NCI-H748 (cell line): ENCODE results near the gene ARHGAP8.

Experiments
- DNase-seq: peaks from one replicate; lab custom pipeline; 2025; ENCODE audit not compliant: unreplicated experiment; lab: John Stamatoyannopoulos, UW

Gene ARHGAP8

DNA sequence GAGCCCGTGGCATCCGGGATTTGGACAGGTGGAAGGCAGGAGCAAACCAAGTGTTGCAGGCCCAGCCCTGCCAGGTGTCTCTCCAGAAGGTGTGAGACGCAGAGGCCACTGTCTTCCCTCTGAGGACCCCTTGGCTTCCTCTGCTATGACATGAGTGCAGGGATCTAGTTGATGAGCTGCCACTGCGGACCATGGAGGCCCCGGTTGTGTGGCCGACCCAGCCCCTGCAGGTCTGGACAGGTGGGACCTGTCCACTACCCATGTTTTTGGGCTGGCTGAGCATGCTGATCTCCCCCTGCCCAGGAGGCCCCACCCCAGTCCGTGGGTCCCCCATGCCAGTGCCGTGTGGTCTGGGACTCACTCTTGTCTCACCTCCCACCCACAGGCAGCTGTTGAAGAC is 27.5 kb upstream of the ARHGAP8 start:
- DNase-seq = no peak

DNA sequence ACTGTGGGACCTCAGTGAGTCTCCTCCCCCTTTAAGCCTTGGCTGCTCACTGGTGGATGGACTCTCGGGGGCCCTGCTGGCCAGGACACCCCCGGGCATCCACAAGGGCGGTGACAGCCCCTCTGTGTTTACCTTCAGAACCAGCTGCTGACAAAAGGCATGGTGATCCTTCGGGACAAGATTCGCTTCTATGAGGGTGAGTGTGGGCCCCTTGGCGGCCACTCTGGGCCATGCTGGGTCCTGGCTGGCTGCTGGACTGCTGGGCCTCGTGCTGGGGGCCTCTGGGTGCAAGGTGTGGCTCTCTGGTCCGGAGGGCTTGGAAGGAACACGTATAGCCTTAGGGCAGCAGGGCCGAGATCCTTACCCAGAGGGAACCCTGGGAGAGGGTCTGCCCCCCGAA is 25.9 kb upstream of the ARHGAP8 start:
- DNase-seq = no peak

DNA sequence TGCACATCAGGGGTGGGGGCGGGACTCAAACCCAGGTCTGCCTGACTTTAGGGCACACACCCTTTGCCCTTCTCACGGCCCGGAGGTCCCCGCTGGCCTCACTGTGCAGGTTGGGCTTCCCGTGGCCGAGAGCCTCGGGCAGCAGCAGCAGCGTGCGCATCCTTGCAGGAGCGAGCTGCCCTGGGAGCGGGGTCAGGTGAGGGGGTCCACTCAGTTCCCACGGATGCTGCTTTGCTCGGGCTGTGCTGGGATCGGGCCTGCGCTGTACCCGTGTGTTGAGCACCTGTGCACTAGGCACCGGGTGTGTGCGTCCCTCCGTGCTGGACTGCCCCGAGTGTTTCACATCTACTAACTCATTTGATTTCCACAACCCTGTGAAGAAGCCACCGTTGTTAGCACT is 25.2 kb upstream of the ARHGAP8 start:
- no peak for DNase-seq

DNA sequence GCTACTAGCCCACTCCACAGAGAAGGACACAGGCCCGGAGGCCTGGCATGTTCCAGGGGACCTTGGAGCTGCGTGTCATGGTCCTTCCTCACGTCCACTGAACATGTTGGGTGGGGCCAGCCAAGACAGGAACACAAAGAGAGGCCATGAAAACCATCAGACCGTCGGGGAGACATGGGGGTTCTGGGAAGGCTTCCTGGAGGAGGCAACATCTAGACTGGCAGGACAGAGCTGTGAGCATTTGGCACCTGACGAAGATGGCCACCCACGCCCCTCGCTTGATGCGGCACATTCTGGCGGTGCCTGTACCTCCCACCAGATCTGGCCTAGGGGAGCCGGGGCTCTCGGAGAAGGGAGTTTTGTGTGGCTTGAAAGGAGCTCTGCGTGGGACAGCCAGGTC is 24.7 kb upstream of the ARHGAP8 start:
- no peak for DNase-seq

DNA sequence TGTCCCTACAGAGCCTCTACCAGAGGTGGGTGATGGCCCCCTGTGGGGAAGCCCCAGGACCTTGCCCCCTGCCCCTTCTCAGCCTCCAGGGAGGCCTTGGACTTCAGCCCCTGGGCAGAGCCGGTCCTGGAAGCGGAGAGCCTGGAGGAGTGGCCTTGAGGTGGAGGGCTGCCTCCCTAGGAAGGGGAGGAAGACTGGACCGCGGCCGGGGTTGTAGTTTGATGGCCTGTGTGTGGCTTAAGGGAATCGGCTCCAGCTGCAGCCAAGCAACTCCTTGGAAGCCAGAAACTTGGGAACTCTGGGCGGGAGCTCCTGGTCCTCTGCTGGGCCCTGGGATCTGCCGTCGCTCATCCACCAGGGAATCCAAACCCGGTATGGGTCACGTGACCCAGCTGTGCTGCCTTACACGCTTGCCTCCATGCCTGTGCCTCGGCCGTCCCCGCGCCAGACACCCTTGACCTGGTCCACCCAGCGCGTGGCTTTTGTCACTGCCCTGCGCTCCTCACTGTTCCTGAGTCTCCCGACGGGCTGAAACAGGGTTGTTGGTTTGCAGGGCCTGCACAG is 23.5 kb upstream of the ARHGAP8 start:
- DNase-seq = no peak

DNA sequence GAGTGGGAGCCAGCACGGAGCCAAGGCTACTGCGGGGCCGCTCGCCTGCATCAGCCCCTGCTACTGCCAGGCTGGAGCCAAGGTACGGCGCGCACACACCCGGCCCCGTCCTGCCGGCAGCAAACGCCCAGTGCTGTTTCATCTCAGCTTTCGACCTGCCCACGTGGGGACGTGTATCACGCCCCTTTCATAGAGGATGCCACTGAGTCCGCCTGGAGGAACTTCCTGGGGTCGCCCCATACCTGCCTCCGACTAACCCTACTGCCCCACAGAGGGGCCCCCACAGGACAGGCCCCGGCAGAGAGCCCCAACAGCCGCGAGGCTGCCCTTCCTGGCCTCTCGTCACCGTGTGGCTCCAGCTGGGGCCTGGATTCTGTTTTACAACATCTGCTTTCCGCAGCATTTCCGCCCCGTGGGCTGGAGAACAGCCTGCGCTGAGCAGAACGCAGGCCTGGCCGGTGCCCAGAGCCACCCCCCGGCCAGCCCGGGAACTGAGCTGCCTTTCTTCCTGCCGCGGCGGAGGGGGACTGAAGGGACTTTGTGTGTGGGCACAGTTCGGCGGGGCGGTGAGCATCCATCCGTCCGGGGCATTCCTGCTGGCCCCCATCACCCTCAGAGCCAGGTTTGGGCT is 22.9 kb upstream of the ARHGAP8 start:
- no peak for DNase-seq

DNA sequence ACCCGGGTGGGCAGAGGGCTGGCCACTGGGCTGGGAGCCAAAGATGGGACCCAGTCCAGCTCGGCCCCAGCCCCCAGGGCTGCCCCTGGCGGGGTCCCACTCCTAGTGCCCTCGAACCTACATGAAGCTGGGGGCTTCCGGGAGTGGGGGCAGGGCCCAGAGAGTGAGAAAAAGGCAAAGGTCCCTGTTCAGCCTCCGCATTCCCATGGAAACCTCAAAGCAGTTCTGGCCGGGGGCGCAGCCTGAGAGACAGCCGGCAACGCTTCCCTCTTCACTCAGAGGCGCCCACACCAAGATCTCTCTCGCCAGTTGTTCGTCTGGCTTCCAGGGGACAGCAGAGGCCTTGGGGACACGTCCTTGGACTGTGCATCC is 22.4 kb upstream of the ARHGAP8 start:
- no peak for DNase-seq

DNA sequence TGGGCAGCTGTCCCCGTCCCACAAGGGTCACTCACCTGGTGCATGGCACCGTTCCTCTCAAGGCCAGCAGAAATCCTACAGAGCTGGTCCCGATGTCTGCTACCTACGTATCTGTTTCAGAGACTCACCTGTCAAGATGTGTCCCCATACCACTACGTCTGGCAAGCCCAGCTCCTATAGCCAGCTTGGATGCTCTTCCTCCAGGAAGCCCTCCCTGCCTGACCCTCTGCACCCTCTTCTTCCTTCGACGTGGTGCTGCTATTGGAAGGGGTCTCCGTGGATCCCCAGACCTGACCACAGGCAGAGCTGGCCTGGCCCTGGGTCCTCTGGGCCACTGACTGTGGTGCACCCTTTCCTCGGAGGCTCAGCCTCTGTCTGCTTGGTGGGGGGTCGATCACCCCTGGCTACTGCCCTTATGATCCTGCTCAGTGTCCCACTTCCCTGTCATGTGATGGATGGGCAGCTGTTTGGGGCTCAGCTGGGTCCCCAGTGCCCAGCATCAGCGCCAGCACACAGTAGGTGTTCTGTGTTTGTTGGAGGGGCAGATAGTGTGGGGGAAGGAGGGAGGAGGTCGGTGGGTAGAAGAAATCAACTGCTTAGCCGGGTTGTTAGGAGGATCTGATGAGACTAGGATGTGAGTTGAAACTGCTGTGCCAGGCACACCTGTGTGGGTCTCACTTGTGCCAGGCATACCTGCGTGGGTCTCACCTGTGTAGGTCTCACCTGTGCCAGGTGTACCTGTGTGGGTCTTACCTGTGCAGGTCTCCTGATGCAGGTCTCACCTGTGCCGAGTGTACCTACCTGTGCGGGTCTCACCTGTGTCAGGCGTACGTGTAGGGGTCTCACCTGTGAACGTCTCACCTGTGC is 21.7 kb upstream of the ARHGAP8 start:
- DNase-seq = no peak

DNA sequence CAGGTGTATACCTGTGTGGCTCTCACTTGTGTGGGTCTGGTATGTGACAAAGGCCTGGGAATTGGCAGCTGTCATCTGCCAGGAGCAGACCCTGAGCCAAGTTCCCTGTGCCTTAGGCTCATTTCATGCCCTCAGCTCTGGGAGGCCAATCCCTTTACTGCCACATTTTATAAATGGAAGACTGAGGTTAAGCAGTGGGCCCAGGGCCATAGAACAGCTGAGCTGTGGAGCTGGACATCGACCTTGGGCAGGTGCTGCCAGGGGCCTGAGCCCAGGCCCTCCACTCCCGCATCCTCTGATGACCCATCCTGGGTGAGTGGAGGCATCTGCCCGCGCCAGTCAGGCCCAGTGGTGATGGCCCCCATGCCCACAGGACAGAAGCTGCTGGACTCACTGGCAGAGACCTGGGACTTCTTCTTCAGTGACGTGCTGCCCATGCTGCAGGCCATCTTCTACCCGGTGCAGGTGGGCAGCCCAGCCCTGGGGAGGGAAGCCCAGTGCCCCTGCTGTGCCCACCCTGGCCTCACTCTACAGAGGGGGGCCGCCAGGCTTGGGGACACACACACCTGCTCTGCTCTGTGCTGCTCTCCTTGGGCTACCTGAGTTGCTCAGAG is 20.9 kb upstream of the ARHGAP8 start:
- no peak for DNase-seq

DNA sequence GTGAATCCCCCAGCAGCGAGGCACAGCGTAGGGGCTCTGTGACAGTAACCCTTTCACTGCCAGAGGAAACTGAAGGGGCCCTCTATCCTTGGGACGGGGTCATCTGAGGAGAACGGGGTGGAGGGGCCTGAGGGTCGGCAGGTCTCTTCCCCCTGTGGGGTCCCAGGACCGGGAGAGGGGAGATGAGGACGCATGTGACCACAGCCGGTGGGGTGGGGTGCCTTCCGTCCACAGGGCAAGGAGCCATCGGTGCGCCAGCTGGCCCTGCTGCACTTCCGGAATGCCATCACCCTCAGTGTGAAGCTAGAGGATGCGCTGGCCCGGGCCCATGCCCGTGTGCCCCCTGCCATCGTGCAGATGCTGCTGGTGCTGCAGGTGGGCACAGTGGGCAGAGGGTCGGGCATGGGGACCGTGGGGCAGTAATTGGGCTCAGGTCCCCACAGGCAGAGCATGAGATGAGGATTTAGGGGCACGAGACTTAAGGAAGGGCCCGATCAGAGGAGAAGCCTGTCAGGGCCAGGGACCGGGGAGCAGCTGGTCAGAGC is 20.3 kb upstream of the ARHGAP8 start:
- DNase-seq = no peak

DNA sequence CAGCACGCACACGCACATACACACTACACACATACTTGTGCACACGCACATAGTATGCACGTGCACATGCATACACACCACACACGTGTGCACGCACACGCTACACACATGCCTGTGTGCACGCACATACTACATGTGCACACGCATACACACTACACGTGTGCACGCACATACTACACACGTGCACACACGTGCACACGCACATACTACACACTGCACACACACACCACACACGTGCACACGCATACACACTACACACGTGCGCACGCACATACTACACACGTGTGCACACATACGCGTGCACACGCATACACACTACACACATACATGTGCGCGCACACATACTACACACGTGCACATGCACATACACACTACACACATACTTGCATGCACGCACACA is 19.7 kb upstream of the ARHGAP8 start:
- DNase-seq = no peak

DNA sequence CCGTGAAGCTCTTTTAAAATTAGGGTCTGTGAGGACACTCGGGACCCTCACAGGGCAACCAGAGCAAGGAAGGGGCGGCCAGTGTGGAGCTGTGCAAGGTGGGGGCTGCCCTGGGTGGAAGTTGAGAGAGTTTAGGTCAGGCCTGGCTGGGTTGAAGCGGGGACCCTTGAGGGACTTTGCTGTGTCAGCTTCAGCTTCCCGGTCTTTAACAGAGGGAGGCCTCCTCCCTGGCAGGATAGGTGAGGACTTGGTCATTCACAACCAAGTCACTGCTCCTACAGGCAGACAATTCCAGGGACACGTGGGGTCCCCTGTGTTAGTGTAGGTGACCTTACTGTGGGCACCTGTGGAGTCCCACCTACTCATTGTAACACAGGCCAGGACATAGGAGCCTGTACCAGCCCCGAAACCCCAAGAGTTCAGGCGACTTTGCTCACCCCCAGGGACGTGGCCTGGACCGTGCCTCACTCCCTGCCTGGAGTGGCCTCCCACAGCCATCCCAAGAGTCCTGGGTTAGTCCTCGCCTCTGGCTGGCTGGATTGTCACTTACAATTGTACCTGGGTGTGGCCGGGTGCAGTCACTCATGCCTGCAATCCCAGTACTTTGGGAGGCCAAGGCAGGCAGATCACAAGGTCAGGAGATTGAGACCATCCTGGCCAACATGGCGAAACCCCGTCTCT is 18.8 kb upstream of the ARHGAP8 start:
- no peak for DNase-seq

DNA sequence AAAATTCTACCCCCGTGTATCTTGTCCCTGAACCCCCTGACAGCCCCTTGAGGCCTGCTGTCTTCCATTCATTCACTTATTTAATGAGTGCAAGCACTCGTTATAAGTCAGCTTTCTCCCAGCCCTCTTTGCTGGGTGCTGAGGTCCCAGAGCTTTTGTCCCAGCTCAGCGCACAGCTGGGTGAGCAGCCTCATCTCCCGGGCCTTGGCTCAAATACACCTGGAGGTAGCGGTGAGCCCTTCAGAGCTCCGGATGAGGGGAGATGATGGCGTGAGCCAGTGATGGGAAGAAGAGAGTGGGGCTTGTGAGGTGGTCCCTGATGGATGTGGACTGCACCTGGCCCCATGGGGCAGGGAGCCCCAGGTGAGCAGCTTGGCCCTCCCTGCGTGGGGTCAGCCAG is 18.1 kb upstream of the ARHGAP8 start:
- no peak for DNase-seq

DNA sequence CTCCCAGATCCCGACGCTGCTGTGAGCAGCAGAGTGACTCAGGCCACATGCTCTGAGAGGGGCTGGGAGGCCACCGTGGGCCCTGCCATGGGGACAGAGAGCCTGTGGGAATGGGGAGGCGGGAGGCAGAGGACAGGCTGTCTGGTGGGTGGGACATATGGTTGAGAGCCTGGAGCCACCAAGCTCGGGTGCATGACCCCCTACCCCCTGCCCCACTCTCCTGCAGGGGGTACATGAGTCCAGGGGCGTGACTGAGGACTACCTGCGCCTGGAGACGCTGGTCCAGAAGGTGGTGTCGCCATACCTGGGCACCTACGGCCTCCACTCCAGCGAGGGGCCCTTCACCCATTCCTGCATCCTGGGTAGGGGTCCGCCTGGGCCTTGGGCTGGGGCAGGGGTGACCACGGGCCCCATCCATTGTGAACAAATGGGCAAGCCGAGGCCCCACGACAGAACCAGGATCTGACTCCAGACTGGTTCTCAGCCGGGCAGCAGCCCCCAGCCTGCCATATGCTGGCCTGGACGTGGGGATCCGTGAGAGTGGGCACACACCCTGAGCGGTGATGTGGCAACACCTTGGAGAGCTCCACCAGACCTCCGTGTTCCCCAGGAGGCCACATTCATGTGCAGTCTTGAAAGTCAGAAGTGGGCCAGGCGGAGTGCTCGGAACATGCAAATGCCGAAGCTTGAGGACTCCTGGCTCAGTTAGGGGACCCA is 17.4 kb upstream of the ARHGAP8 start:
- no peak for DNase-seq

DNA sequence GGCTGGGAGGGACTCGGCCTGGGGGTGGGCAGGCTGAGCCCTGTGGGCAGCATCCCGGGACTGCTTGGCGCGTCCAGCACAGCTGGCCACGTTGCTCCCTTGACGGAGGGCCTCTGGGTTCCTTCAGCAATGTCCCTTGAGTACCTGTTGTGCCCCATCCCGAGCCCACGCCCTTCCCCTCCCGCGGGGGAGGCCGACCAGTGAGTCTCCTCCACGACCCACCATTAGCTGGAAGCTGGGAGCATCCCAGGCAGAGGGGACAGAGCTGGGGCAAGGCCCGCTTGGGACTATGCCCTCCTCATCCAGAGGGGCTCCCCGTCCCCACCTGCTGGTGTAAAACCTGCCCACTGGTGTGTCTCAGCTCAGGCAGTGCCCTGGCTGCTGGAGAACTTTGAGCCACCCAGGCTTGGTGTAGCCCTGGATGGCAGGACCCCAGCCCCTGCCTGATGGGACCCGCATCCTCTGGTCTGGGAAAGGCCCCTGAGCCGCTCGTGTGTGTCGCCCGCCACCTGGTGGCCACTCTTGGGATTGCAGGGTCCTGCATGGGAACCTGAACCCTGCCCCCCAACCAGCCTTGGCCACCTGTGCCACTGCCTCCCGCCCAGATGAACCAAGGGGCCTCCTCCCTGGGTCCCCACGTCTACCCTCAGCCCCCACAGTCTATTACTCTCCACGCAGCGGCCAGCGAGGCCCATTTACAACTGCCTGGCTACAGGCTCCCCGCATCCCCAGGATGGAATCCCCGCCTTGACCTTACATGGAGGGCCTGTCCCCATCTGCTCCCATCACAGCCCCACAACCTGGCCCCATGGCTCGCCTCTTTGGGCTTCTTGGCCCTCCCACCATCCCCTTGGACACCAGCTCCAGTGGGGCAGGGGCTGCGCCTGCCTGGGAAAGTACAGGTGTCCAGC is 16.6 kb upstream of the ARHGAP8 start:
- peak; percentile 63 for DNase-seq

DNA sequence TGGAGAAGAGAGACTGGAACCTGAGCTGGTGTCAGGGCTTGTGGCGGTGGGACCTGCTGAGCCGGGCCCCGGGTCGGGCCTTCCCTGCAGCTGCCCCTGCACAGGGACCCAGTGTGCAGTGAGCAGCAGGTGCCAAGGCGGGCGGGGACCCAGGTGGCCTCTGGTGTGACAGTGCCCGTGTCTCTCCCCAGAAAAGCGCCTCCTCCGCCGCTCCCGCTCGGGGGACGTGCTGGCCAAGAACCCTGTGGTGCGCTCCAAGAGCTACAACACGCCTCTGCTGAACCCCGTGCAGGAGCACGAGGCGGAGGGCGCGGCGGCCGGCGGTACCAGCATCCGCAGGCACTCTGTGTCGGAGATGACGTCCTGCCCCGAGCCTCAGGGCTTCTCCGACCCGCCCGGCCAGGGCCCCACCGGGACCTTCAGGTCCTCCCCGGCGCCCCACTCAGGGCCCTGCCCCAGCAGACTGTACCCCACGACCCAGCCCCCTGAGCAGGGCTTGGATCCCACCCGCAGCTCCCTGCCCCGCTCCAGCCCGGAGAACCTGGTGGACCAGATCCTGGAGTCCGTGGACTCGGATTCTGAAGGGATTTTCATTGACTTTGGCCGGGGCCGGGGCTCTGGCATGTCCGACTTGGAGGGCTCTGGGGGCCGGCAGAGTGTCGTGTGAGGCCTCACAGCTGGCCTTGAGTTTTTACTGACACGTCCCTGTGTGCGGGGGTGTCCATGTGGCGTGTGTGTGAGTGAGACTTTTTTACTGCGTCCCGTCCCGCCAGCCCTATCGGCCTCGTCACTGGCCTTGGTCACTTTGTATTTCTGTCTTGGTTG is 15.6 kb upstream of the ARHGAP8 start:
- no peak for DNase-seq

DNA sequence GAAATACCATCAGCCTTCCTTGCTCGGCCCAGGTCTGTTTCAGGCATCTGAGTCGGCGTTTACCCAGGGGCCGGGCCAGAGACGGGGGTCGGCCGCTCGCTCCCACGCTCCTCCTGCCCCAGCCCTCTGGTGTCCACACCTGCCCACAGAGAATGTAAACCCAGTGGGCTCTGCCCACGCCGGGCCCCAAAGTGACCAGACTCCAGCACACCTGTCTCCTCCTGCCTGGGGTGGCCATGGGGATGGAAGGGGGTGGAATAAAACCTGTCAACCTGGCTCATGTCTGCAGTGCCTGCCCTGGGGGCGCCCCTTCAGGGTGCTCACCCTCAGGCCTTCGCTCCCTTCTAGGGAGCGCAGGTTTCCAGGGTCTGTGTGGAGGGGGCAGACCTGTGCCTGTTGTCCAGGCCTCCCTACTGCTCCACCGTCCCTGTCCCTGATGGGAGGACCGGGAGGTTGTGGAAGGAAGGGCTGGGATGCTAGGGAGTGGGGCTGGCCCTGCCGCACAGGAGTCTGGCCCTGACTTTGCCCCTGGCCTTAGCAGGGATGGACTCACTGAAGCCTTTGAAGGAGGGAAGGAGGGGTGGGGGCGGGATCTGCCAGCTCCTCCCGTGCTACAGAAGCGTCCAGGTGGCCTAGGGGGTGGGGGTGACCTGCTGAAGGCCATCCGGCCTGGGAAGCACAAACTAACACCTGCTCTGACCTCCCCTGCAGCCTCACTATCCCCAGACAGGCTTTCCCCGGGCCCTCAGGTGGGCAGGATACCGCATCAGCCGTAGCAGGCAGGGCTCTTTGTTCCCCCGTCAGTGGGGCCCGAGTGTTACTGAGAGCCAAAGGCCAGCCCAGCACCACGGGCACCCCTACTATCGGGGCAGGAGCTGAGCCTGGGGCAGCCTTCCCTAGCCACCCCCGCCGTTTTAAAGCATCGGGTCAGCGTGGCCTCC is 14.7 kb upstream of the ARHGAP8 start:
- DNase-seq = no peak

DNA sequence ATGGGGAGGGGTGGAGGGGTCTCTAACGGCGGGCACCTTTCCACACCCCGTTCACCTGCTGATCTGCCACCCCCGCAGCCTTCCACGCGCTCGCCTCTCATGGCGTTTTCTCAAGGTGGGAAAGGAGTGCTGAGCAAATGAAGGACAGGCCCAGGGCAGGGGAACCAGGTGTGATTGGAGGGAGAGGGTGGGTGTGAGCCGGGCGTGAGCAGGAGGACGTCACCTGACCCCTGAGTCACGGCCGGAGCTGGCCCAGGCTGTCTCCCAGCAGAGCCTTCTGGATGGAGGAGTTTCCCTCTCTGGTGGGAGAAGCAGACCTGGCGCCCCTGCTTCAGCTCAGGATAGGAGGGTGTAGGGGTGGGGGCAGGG is 14.0 kb upstream of the ARHGAP8 start:
- DNase-seq = no peak
